Measurements from ENCODE around the gene GDAP2.
A peak's percentile ranks its signal among the peaks of the same experiment; 100 is the strongest.

GDAP2 gene

GRCh38 chr1:117929343-117930172 is at the start of gene GDAP2, which contains the start of gene WDR3:
GDAP2 (minus strand) TSS chr1:117929621; CDS start chr1:117920357, 9,264 bp downstream.
WDR3 (plus strand) TSS chr1:117929739; CDS start chr1:117933320, 3,581 bp downstream.
- H3K4me1 ChIP-seq (ENCODE audit: insufficient read depth, low read length) = peaks cover 5% of the 10 kb centered on the region
- H3K36me3 ChIP-seq (ENCODE audit: insufficient read depth, low read length) = peaks cover 3% of the 10 kb centered on the region; the same call in 1 of the 2 replicates
- no peaks in the 10 kb centered on the region for H3K9me3 ChIP-seq (ENCODE audit: control insufficient read depth, insufficient read depth, low read length)
- peak within 1 kb of the TSS; percentile 98 for H3K9ac ChIP-seq (ENCODE audit: low read depth, low read length)

GRCh38 chr1:117976381-117976780 is 47.0 kb upstream of the GDAP2 start:
- Histone ChIP-seq H3K9ac (ENCODE audit: low read depth, low read length) (no peak overlapping the region), H3K4me1 (ENCODE audit: insufficient read depth, low read length) (no peaks in the 10 kb centered on the region), H3K9me3 (ENCODE audit: control insufficient read depth, insufficient read depth, low read length) (no peaks in the 10 kb centered on the region), H3K36me3 (ENCODE audit: insufficient read depth, low read length) (no peaks in the 10 kb centered on the region)

- H3K9me3 ChIP-seq (ENCODE audit: control insufficient read depth, insufficient read depth, low read length) = no peaks in the 10 kb centered on the region
- no peaks in the 10 kb centered on the region for H3K4me1 ChIP-seq (ENCODE audit: insufficient read depth, low read length)
- no peak overlapping the region for H3K9ac ChIP-seq (ENCODE audit: low read depth, low read length)
- H3K36me3 ChIP-seq (ENCODE audit: insufficient read depth, low read length) = no peaks in the 10 kb centered on the region
Measured at GRCh38 chr1:117971777-117972176, 42.4 kb upstream of the GDAP2 start.

GRCh38 chr1:117970252-117970651 is 40.8 kb upstream of the GDAP2 start:
- H3K36me3 ChIP-seq (ENCODE audit: insufficient read depth, low read length) = no peaks in the 10 kb centered on the region
- H3K9me3 ChIP-seq (ENCODE audit: control insufficient read depth, insufficient read depth, low read length) = no peaks in the 10 kb centered on the region
- no peak overlapping the region for H3K9ac ChIP-seq (ENCODE audit: low read depth, low read length)
- no peaks in the 10 kb centered on the region for H3K4me1 ChIP-seq (ENCODE audit: insufficient read depth, low read length)

- H3K36me3 ChIP-seq (ENCODE audit: insufficient read depth, low read length) = no peaks in the 10 kb centered on the region
- H3K9me3 ChIP-seq (ENCODE audit: control insufficient read depth, insufficient read depth, low read length) = no peaks in the 10 kb centered on the region
- H3K4me1 ChIP-seq (ENCODE audit: insufficient read depth, low read length) = no peaks in the 10 kb centered on the region
- H3K9ac ChIP-seq (ENCODE audit: low read depth, low read length) = no peak overlapping the region
Measured at GRCh38 chr1:117967881-117968280, 38.5 kb upstream of the GDAP2 start.

- Histone ChIP-seq H3K9ac (ENCODE audit: low read depth, low read length) (no peak overlapping the region), H3K4me1 (ENCODE audit: insufficient read depth, low read length) (no peaks in the 10 kb centered on the region), H3K9me3 (ENCODE audit: control insufficient read depth, insufficient read depth, low read length) (no peaks in the 10 kb centered on the region), H3K36me3 (ENCODE audit: insufficient read depth, low read length) (no peaks in the 10 kb centered on the region)
Measured at GRCh38 chr1:117967477-117967876, 38.1 kb upstream of the GDAP2 start.

- Histone ChIP-seq H3K36me3 (ENCODE audit: insufficient read depth, low read length) (0 out of 2 replicates have a peak, but pooled peaks cover 4% of the 10 kb centered on the region), H3K9ac (ENCODE audit: low read depth, low read length) (no peak overlapping the region), H3K4me1 (ENCODE audit: insufficient read depth, low read length) (no peaks in the 10 kb centered on the region), H3K9me3 (ENCODE audit: control insufficient read depth, insufficient read depth, low read length) (no peaks in the 10 kb centered on the region)
Measured at GRCh38 chr1:117964290-117965038, 35.0 kb upstream of the GDAP2 start.

GRCh38 chr1:117959364-117959763 is 29.9 kb upstream of the GDAP2 start:
- H3K36me3 ChIP-seq (ENCODE audit: insufficient read depth, low read length) = 0 out of 2 replicates have a peak, but pooled peaks cover 6% of the 10 kb centered on the region
- no peaks in the 10 kb centered on the region for H3K4me1 ChIP-seq (ENCODE audit: insufficient read depth, low read length)
- H3K9me3 ChIP-seq (ENCODE audit: control insufficient read depth, insufficient read depth, low read length) = no peaks in the 10 kb centered on the region
- no peak overlapping the region for H3K9ac ChIP-seq (ENCODE audit: low read depth, low read length)

GRCh38 chr1:117952386-117952785 is 23.0 kb upstream of the GDAP2 start:
- Histone ChIP-seq H3K4me1 (ENCODE audit: insufficient read depth, low read length) (no peaks in the 10 kb centered on the region), H3K9me3 (ENCODE audit: control insufficient read depth, insufficient read depth, low read length) (no peaks in the 10 kb centered on the region), H3K36me3 (ENCODE audit: insufficient read depth, low read length) (peaks cover 21% of the 10 kb centered on the region), H3K9ac (ENCODE audit: low read depth, low read length) (no peak overlapping the region)

GRCh38 chr1:117942293-117942692 is 12.9 kb upstream of the GDAP2 start:
- no peak overlapping the region for H3K9ac ChIP-seq (ENCODE audit: low read depth, low read length)

GRCh38 chr1:117933769-117934168 is 4.3 kb upstream of the GDAP2 start:
- Histone ChIP-seq H3K9ac (ENCODE audit: low read depth, low read length) (no peak overlapping the region), H3K36me3 (ENCODE audit: insufficient read depth, low read length) (peaks cover 11% of the 10 kb centered on the region), H3K4me1 (ENCODE audit: insufficient read depth, low read length) (no peaks in the 10 kb centered on the region; the same call in 1 of the 2 replicates), H3K9me3 (ENCODE audit: control insufficient read depth, insufficient read depth, low read length) (no peaks in the 10 kb centered on the region)

More at GRCh38 chr1:117942293-117942692, 12.9 kb upstream of the GDAP2 start:
- Histone ChIP-seq H3K36me3 (ENCODE audit: insufficient read depth, low read length) (peaks cover 16% of the 10 kb centered on the region), H3K9me3 (ENCODE audit: control insufficient read depth, insufficient read depth, low read length) (no peaks in the 10 kb centered on the region), H3K4me1 (ENCODE audit: insufficient read depth, low read length) (no peaks in the 10 kb centered on the region)

- no peak overlapping the region for H3K9ac ChIP-seq (ENCODE audit: low read depth, low read length)
- peaks cover 5% of the 10 kb centered on the region for H3K4me1 ChIP-seq (ENCODE audit: insufficient read depth, low read length)
- peaks cover 4% of the 10 kb centered on the region for H3K36me3 ChIP-seq (ENCODE audit: insufficient read depth, low read length)
- H3K9me3 ChIP-seq (ENCODE audit: control insufficient read depth, insufficient read depth, low read length) = no peaks in the 10 kb centered on the region
Measured at GRCh38 chr1:117932576-117932975, 3.2 kb upstream of the GDAP2 start.

GRCh38 chr1:117930484-117930883 is 1.1 kb upstream of the GDAP2 start:
- H3K9me3 ChIP-seq (ENCODE audit: control insufficient read depth, insufficient read depth, low read length) = no peaks in the 10 kb centered on the region
- peak overlapping the region; percentile 98 for H3K9ac ChIP-seq (ENCODE audit: low read depth, low read length)
- peaks cover 5% of the 10 kb centered on the region for H3K4me1 ChIP-seq (ENCODE audit: insufficient read depth, low read length)
- peaks cover 4% of the 10 kb centered on the region; the same call in 1 of the 2 replicates for H3K36me3 ChIP-seq (ENCODE audit: insufficient read depth, low read length)

GRCh38 chr1:117930173-117930447 is 689 bp upstream of the GDAP2 start:
- Histone ChIP-seq H3K36me3 (ENCODE audit: insufficient read depth, low read length) (peaks cover 4% of the 10 kb centered on the region; the same call in 1 of the 2 replicates), H3K9ac (ENCODE audit: low read depth, low read length) (peak overlapping the region; percentile 98), H3K4me1 (ENCODE audit: insufficient read depth, low read length) (peaks cover 5% of the 10 kb centered on the region), H3K9me3 (ENCODE audit: control insufficient read depth, insufficient read depth, low read length) (no peaks in the 10 kb centered on the region)
